HG03103 (cell line): ENCODE measurements around the gene ANKS1A.

Experiments
- ATAC-seq: cut with Tn5 transposase; IDR thresholded peaks from one replicate; pipeline ENCODE4 v1.9.1; 2021; ENCODE audit warnings: low read depth; ENCODE audit not compliant: unreplicated experiment

ANKS1A gene

GRCh38 chr6:35063701-35064280 lies 174.7 kb downstream of the ANKS1A start:
- ATAC-seq: no peak

DNA sequence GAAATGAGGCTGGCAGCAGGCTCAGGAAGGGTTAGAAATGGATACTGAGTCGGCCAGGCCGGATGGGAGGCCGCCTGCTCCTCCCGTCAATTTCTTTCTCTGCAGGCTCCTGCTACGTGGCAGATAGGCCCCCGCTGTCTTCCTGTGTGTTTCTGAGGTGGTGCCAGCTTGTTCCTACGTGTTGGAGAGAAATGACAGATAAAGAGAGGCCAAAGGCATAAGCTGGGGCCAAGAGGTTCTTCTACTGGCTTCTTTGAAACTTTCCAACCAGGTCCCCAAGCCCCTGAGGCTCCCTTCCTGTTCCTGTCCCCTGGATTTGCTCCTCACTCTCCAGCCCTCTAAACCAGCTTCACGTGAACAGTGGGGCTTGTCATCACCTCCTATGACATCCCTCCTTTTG lies 175.2 kb downstream of the ANKS1A start:
- ATAC-seq: no peak

- ATAC-seq: no peak
Observed at GRCh38 chr6:35064757-35065440, 175.8 kb downstream of the ANKS1A start.

DNA sequence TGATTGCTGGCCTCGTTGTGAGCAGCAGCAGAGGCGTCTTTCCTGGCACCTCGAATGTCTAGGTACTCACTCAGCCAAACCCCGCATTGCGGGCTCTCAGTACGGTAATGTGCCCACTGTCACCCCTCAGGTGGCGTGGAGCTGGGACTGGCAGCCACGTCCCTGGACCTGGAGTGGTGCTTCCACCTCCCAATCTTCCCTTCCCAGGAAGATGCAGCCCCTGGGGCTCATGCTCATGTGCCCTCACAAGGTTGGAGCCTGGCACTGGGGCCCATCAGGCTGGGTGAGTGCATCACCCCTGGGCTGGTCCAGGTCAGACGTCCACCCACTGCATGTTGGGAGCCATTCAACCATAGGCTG lies 176.4 kb downstream of the ANKS1A start:
- no peak for ATAC-seq

DNA sequence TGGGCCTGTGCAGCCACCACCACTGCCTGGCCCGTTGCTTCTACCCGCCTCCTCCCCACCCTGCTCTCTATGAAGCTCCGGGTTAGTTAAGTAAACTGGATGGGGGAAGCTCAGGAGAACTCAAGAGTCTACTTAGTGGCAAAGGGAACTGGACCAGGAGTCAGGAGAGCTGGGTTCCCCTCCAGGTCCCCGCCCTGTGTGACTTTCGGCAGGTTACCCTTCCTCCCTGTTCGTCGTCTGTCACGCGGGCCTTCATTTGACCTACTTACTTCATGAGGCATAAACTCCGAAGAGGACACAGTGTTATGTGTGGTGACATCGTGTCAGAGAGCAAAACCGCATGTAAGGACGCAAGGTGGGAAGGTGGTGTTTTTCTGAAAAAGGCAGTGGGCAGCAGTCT lies 176.8 kb downstream of the ANKS1A start:
- no peak for ATAC-seq

- no peak for ATAC-seq
Observed at GRCh38 chr6:35067234-35067633, 178.2 kb downstream of the ANKS1A start.

GRCh38 chr6:35068206-35068605 lies 179.2 kb downstream of the ANKS1A start:
- ATAC-seq: no peak

- no peak for ATAC-seq
Observed at GRCh38 chr6:35068644-35069043, 179.6 kb downstream of the ANKS1A start.

DNA sequence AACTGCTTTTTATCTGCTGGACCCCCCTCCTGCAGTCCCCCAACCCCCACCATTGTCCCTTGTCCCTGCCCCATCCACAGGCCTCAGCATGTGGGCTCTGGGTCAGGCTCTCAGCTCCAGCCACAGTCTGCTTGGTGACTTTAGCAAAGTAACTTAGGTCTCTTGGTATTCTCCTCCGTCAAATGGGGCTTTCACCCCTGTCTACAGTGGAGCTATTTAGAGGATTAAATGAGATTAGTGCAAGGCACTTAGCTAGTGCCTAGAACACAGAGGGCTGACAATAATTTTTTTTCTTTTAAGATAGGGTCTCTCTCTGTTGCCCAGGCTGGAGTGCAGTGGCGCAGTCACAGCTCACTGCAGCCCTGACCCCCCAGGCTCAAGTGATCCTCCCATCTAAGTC lies 180.2 kb downstream of the ANKS1A start:
- no peak for ATAC-seq

GRCh38 chr6:35070111-35070510 lies 181.1 kb downstream of the ANKS1A start:
- no peak for ATAC-seq

GRCh38 chr6:35071347-35071994 lies 182.4 kb downstream of the ANKS1A start:
- no peak for ATAC-seq

- ATAC-seq: no peak
Observed at GRCh38 chr6:35072051-35072697, 183.1 kb downstream of the ANKS1A start.

GRCh38 chr6:35072698-35073055 lies 183.6 kb downstream of the ANKS1A start:
- no peak for ATAC-seq

DNA sequence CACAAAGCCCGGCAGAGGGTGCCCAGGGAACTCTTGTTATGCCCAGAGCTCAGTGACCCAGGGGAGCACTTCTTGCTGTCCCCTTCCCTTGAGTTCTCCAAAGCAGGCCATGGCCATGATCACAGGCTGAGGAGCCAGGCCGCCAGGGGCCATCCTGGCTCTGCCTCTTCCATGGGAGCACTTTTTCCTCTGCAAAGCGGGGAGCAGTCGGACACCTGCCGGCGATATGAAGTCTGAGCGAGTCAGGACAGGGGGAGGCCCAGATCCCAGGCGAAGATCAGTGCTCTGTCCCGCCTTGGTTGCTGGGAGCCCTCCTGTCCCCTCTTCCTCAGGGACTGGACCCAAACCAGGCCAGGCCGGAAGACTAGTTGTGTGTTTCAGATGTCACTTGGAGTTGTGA lies 184.2 kb downstream of the ANKS1A start:
- ATAC-seq: no peak

DNA sequence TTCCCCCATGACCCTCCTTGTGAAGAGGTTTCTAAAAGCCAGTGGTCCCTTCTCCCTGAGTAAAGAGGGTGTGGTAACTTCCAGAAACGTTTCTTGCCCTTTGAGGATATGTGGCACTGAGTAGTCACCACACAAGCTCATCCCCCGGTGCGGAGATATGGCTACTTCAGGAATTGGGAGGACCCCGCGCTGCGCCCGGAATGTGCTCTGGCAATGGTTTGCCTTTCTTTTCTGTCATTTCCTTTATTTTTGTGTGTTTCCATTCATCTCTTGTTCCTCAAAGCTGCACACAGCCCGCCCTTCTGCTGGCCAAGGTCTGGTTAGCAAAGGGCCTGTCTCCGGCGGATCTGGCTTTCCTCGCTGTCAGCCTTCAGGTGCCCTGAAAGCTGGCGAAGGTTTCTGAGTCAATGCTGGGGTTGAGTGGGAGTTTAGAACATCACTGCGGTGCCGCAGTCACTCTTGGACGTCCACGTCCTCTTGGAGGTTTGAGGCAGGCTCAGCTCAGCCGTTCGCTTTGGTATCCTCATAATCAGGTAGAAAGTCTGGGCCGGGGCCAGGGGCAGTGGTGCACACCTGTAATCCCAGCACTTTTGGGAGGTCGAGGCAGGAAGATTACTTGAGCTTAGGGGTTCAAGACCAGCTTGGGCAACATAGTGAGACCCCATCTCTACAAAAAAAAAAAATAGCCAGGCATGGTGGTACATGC lies 184.9 kb downstream of the ANKS1A start:
- ATAC-seq: no peak

DNA sequence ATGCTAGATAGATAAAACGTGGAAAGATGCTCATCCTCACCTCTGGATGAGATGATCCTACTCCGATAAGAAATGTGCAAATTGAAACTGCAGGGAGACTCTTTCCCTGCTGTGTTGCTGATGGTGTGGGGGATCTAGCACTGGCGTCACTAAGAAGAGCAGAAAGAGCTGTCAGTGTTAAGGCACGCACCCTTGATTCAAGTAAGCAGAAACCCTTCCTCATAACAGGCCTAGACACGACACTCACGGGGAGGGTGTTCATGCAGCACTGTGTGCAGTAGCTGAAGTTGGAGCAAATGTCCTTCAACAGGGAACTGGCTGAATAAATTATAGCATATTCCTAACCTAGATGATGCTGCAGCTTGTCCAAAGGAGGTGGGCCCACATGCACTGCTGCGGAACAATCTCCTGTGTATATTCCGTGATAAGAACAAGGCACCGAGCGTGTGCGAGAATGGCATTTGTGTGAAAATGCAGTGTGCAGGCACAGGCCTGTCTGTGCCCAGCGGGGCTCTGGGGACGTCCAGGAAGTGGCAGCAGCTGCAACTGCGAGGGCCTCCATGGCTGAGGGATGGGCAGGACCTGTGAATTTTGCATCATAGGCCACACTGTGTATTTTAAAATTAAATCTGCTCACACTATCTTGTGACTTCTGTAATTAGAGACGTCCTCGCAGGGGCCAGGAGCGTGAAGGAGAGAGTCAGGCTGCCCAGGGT lies 188.1 kb downstream of the ANKS1A start:
- ATAC-seq: no peak

DNA sequence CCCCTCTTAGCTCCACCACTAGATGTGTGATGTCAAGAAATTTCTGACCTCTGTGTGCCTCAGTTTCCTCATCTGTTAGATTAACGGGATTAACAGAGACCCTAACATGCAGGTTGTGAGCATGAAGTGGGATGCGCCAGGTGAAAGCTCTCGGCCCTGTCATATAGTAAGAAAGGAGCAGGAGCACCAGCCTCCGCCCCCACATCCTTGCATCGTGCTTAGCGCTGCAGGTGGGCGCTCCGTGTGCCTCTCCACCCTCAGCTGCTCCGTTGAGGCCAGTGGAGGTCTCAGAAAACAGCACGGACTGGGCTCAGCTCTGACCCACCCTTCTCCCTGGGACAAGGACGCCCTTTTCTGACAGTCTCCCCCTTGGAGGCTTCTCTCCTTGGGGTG lies 188.7 kb downstream of the ANKS1A start:
- ATAC-seq: no peak

GRCh38 chr6:35078226-35078850 lies 189.3 kb downstream of the ANKS1A start:
- no peak for ATAC-seq

DNA sequence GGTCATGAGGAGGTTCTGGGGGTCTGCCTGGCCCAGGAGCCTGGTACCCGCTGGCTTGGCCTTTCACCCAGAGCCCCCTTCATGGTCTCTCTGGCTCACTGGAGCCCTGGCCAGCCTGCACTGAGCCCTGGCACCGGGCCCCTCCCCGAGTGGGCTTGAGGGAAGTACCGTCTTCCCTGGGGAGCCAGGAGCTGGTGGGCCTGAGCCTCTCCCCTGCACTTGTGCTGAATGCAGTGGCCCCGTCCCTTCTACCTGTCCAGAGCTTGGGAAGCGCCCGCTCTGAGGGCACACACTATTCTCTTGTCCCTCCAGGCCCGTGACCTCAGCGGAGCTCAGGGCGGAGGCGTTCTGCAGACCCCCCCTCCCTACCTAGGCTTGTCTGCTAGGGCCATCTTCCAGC lies 189.8 kb downstream of the ANKS1A start:
- no peak for ATAC-seq
